ENCODE measurements around the gene GMIP. TPM values are rescaled to one million over a fixed set of nuclear protein-coding genes. Genes with fewer than 3 reads are reported as not detected.

The GMIP gene
- total RNA-seq, 1 donor = 6.5 TPM

DNA sequence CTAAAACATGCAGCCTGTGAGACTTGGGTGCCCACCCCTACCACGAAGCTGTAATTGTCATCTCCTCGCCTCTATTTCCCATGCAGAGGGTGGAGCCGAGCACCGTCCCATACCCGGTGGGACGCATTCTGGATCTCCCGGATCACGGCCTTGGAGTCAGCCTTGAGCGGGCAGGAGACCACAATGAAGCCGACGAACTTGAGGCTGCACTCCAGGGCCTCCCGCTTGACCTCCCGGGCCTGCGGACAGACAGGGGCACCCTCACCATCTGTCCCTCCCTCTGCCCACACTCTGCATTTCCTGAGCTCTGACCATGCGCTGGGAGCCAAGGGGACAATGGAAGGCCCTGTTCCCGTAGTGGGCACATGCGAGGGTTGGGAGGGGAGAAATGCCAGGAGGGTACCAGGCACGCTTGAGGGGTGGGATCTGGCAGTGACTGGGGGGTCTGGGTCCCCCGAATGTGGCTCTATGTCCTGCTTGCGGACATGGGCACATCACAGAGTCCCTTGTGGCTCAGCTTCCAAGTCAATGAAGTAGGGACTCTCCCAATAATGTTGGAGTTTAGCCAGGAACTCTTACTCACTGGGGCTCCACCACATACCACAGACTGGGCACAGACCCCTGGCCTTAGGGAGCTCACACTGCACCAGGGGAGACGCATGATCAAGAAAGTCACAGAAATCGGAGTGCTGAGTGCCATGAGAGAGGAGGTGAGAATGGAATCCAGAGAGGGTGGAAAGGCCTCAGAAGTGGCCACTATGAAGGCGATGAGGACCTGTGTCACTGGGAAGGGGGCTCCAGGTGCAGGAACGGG is 9.2 kb upstream of the GMIP start:
- Histone ChIP-seq H3K9me3 (ENCODE audit: low read depth, low read length) (no peaks in the 10 kb centered on the region), H3K27ac (ENCODE audit: low read depth, low read length) (no peak overlapping the region), H2AFZ (ENCODE audit: low read length) (no peak overlapping the region), H3K4me1 (ENCODE audit: insufficient read depth, low read length) (no peaks in the 10 kb centered on the region), H3K4me3 (ENCODE audit: insufficient read depth, low read length) (no peak overlapping the region), H3K4me2 (ENCODE audit: insufficient read depth, low read length) (no peak overlapping the region), H4K20me1 (ENCODE audit: insufficient read depth, low read length) (peaks cover 4% of the 10 kb centered on the region), H3K79me2 (ENCODE audit: insufficient read depth, low read length) (no peaks in the 10 kb centered on the region), H3K36me3 (ENCODE audit: insufficient read depth, low read length) (peaks cover 71% of the 10 kb centered on the region), H3K27me3 (ENCODE audit: insufficient read depth, low read length) (no peaks in the 10 kb centered on the region)
- no peak for TF ChIP-seq CTCF (IDR thresholded peaks at IDR 0.05; ENCODE audit: extremely low read depth, low read depth, low read length)
- DNase-seq (ENCODE audit: insufficient read length, low spot score, missing footprints) = peak; percentile 84

- no peaks in the 10 kb centered on the region for H3K4me1 ChIP-seq (ENCODE audit: insufficient read depth, low read length)
- no peak for TF ChIP-seq CTCF (IDR thresholded peaks at IDR 0.05; ENCODE audit: extremely low read depth, low read depth, low read length)
- no peak overlapping the region for H3K27ac ChIP-seq (ENCODE audit: low read depth, low read length)
- no peaks in the 10 kb centered on the region for H3K27me3 ChIP-seq (ENCODE audit: insufficient read depth, low read length)
- no peaks in the 10 kb centered on the region for H3K79me2 ChIP-seq (ENCODE audit: insufficient read depth, low read length)
- peaks cover 69% of the 10 kb centered on the region for H3K36me3 ChIP-seq (ENCODE audit: insufficient read depth, low read length)
- peaks cover 4% of the 10 kb centered on the region for H4K20me1 ChIP-seq (ENCODE audit: insufficient read depth, low read length)
- no peak overlapping the region for H3K4me3 ChIP-seq (ENCODE audit: insufficient read depth, low read length)
- H3K9me3 ChIP-seq (ENCODE audit: low read depth, low read length) = no peaks in the 10 kb centered on the region
- no peak overlapping the region for H3K4me2 ChIP-seq (ENCODE audit: insufficient read depth, low read length)
- no peak overlapping the region for H2AFZ ChIP-seq (ENCODE audit: low read length)
- peak; percentile 89 for DNase-seq (ENCODE audit: insufficient read length, low spot score, missing footprints)
These were observed 7.6 kb upstream of the GMIP start for GRCh38 chr19:19651076-19651475.

DNA sequence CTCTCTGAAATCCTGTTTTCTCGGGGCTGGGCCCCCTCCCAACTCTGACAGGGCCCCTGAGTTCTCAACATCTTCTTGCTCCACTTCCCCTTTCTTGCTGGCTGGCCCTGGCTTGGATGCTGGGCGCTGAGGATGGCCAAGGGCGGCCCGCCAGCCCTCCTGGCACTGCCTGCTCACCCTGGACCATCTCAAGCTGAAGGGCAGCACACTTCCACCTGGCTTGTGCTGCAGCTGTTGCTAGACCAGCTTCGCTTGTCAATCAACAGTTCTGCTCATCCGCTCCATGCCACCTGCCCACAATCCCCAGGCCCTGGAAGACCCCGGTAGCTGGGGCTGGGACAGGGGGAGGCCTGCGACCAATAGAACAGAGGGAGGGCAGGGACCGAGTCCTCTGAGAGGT is 6.9 kb upstream of the GMIP start:
- peaks cover 4% of the 10 kb centered on the region for H4K20me1 ChIP-seq (ENCODE audit: insufficient read depth, low read length)
- peaks cover 71% of the 10 kb centered on the region for H3K36me3 ChIP-seq (ENCODE audit: insufficient read depth, low read length)
- no peaks in the 10 kb centered on the region for H3K27me3 ChIP-seq (ENCODE audit: insufficient read depth, low read length)
- no peak overlapping the region for H3K27ac ChIP-seq (ENCODE audit: low read depth, low read length)
- no peak for DNase-seq (ENCODE audit: insufficient read length, low spot score, missing footprints)
- no peak for TF ChIP-seq CTCF (IDR thresholded peaks at IDR 0.05; ENCODE audit: extremely low read depth, low read depth, low read length)
- H3K4me3 ChIP-seq (ENCODE audit: insufficient read depth, low read length) = no peak overlapping the region
- H3K4me1 ChIP-seq (ENCODE audit: insufficient read depth, low read length) = no peaks in the 10 kb centered on the region
- H3K4me2 ChIP-seq (ENCODE audit: insufficient read depth, low read length) = no peak overlapping the region
- no peaks in the 10 kb centered on the region for H3K9me3 ChIP-seq (ENCODE audit: low read depth, low read length)
- H3K79me2 ChIP-seq (ENCODE audit: insufficient read depth, low read length) = no peaks in the 10 kb centered on the region
- no peak overlapping the region for H2AFZ ChIP-seq (ENCODE audit: low read length)

- TF ChIP-seq CTCF (IDR thresholded peaks at IDR 0.05; ENCODE audit: extremely low read depth, low read depth, low read length) = no peak
- Histone ChIP-seq H3K9me3 (ENCODE audit: low read depth, low read length) (no peaks in the 10 kb centered on the region), H4K20me1 (ENCODE audit: insufficient read depth, low read length) (peaks cover 4% of the 10 kb centered on the region), H2AFZ (ENCODE audit: low read length) (no peak overlapping the region), H3K4me3 (ENCODE audit: insufficient read depth, low read length) (no peak overlapping the region), H3K4me1 (ENCODE audit: insufficient read depth, low read length) (no peaks in the 10 kb centered on the region), H3K27ac (ENCODE audit: low read depth, low read length) (no peak overlapping the region), H3K4me2 (ENCODE audit: insufficient read depth, low read length) (no peak overlapping the region), H3K79me2 (ENCODE audit: insufficient read depth, low read length) (no peaks in the 10 kb centered on the region), H3K36me3 (ENCODE audit: insufficient read depth, low read length) (peaks cover 71% of the 10 kb centered on the region), H3K27me3 (ENCODE audit: insufficient read depth, low read length) (no peaks in the 10 kb centered on the region)
- DNase-seq (ENCODE audit: insufficient read length, low spot score, missing footprints) = peak; percentile 65
These were observed 6.1 kb upstream of the GMIP start for GRCh38 chr19:19649580-19649995.
